GM10266 (cell line): ENCODE measurements around the gene CCL14.

Experiments used
- DNase-seq: peaks from one replicate; pipeline ENCODE4 v3.0.0; 2012; ENCODE audit errors: extremely low spot score
- TF ChIP-seq, protein P1 (sequence below): IDR thresholded peaks from 2 replicates; pipeline ENCODE4 v1.5.1; 2012; ENCODE audit warnings: mild to moderate bottlenecking, low read depth; ENCODE audit not compliant: control insufficient read depth, insufficient read depth; ENCODE audit errors: missing control alignments

The CCL14 gene

DNA sequence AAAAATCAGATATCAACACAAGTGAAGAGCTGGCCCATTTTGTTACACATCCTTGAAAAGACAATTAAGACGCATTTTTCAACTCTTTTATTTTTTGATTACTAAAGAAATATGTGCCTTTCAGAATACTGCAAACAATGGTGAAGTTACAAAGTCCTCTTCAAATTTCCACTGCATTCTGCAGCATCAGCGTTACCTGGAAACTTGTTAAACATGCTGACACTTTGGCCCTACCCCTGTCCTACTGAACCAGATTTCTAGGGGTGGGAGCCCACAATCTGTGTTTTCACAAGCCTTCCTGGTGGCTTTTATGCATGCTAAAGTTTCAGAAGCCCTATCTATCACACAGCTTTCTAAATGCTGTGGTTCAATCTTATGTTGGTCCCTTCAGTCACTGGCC, 4.5 kb upstream of the CCL14 start:
- TF ChIP-seq, protein P1, sequence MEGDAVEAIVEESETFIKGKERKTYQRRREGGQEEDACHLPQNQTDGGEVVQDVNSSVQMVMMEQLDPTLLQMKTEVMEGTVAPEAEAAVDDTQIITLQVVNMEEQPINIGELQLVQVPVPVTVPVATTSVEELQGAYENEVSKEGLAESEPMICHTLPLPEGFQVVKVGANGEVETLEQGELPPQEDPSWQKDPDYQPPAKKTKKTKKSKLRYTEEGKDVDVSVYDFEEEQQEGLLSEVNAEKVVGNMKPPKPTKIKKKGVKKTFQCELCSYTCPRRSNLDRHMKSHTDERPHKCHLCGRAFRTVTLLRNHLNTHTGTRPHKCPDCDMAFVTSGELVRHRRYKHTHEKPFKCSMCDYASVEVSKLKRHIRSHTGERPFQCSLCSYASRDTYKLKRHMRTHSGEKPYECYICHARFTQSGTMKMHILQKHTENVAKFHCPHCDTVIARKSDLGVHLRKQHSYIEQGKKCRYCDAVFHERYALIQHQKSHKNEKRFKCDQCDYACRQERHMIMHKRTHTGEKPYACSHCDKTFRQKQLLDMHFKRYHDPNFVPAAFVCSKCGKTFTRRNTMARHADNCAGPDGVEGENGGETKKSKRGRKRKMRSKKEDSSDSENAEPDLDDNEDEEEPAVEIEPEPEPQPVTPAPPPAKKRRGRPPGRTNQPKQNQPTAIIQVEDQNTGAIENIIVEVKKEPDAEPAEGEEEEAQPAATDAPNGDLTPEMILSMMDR, result no peak
- no peak for DNase-seq

- TF ChIP-seq, protein P1, result no peak
- no peak for DNase-seq
Measured at GRCh38 chr17:35988164-35988563, 1.6 kb upstream of the CCL14 start.

- DNase-seq, result no peak
- TF ChIP-seq, protein P1, result no peak
Measured at GRCh38 chr17:35984140-35984539, 2.4 kb downstream of the CCL14 start.

- TF ChIP-seq, protein P1, result no peak
- no peak for DNase-seq
Measured at GRCh38 chr17:35982409-35983191, 3.9 kb downstream of the CCL14 start.

GRCh38 chr17:35981908-35982330, 4.6 kb downstream of the CCL14 start:
- TF ChIP-seq, protein P1, result peak; percentile 32
- no peak for DNase-seq

- no peak for DNase-seq
- TF ChIP-seq, protein P1, result no peak
Measured at GRCh38 chr17:35981246-35981645, 5.3 kb downstream of the CCL14 start, which contains the start of gene CCL16. CCL16 (minus strand) TSS chr17:35981497; CDS start chr17:35981420, 77 bp downstream.

- TF ChIP-seq, protein P1, result no peak
- no peak for DNase-seq
Measured at GRCh38 chr17:35978346-35978745, 8.2 kb downstream of the CCL14 start.
